HepG2 (cell line): ENCODE data around the gene FKBP5. TPM values are rescaled to one million over a fixed set of nuclear protein-coding genes. Genes with fewer than 3 reads are reported as not detected.
A peak's percentile ranks its signal among the peaks of the same experiment; 100 is the strongest.

Experiments used
- ARID5B ChIP-seq: IDR thresholded peaks from 2 replicates; pipeline ENCODE4 v1.4.0; 2020; ENCODE audit warnings: mild to moderate bottlenecking, missing genetic modification reagents
- ATF1 ChIP-seq: IDR thresholded peaks from 2 replicates; pipeline ENCODE4 v1.6.1; 2016; ENCODE audit warnings: mild to moderate bottlenecking, control low read depth
- CERS6 ChIP-seq: sonication (generic); formaldehyde crosslinking; IDR thresholded peaks from 2 replicates; pipeline ENCODE4 v1.5.0; 2020; ENCODE audit warnings: missing genetic modification reagents
- MATR3 ChIP-seq: sonication (generic); formaldehyde crosslinking; IDR thresholded peaks from 2 replicates; pipeline ENCODE4 v1.4.0; 2020; ENCODE audit warnings: missing genetic modification reagents
- RNF219 ChIP-seq: sonication (generic); formaldehyde crosslinking; IDR thresholded peaks from 2 replicates; pipeline ENCODE4 v1.5.0; 2020; ENCODE audit warnings: mild to moderate bottlenecking, missing genetic modification reagents
- SKI ChIP-seq: fragments of 450-650 bp; IDR thresholded peaks from one replicate; pipeline ENCODE4 v1.6.1; 2018; ENCODE audit warnings: mild to moderate bottlenecking; ENCODE audit not compliant: partially characterized antibody
- TCF7L2 ChIP-seq: IDR thresholded peaks from 2 replicates; pipeline ENCODE4 v1.6.1; 2011; ENCODE audit warnings: mild to moderate bottlenecking, low read depth, low read length, moderate library complexity
- ZBTB20 ChIP-seq: sonication (generic); formaldehyde crosslinking; IDR thresholded peaks from 2 replicates; pipeline ENCODE4 v1.8.1; 2023; ENCODE audit warnings: missing genetic modification reagents, low read depth, mild to moderate bottlenecking, borderline replicate concordance
- ZNF296 ChIP-seq: sonication (generic); formaldehyde crosslinking; conservative IDR thresholded peaks from 2 replicates; pipeline ENCODE4 v1.5.0; 2020; ENCODE audit warnings: mild to moderate bottlenecking, missing genetic modification reagents
- ZNF318 ChIP-seq: sonication (generic); formaldehyde crosslinking; IDR thresholded peaks from 2 replicates; pipeline ENCODE4 v1.4.0; 2020; ENCODE audit warnings: mild to moderate bottlenecking, missing genetic modification reagents
- ZNF549 ChIP-seq: sonication (generic); formaldehyde crosslinking; IDR thresholded peaks from 2 replicates; pipeline ENCODE4 v1.5.0; 2020; ENCODE audit warnings: missing genetic modification reagents
- polyA plus RNA-seq, 8 experiments: library from polyadenylated mRNA; depleted of rRNA in 3 of 8; stranded (reverse) in 7 of 8; unstranded in 1 of 8; fragments of >200 nt; fragmentation: Illumina TruSeq in 4 of 8; extraction: Trizol in 4 of 8; gene quantifications; 2 replicates each; pipeline versions ENCODE4 v1.2.1 to v1.2.3, GENCODE V29; 2011 to 2016; ENCODE audit warnings: low read depth in 4 of 8, missing spikeins in 1 of 8, mixed read lengths in 1 of 8; ENCODE audit not compliant: insufficient read depth in 1 of 8
- total RNA-seq, 5 experiments: library from RNA; depleted of rRNA; stranded (reverse); fragments of >200 nt; fragmentation: Illumina TruSeq; extraction: Trizol; gene quantifications; 2 replicates each; pipeline ENCODE4 v1.2.3, GENCODE V29; 2016; ENCODE audit warnings: low read depth in 1 of 5

FKBP5 gene
- total and polyA plus RNA-seq, 2 of the 13 experiments (the other 11 are each of a cell fraction or from before 2014, with no cell fraction given): 8.0 to 17.4 TPM

GRCh38 chr6:35728683-35729678, 40.3 kb upstream of the FKBP5 start (continued):
- TF ChIP-seq RNF219 (CRISPR knock-in tag) (no peak), ATF1 (CRISPR knock-in tag) (no peak), ZBTB20 (CRISPR knock-in tag) (no peak), ARID5B (0 out of 2 replicates have a peak, but pooled peaks have one; percentile 13), ZNF296 (CRISPR knock-in tag) (no peak), MATR3 (CRISPR knock-in tag) (no peak), TCF7L2 (no peak), ZNF549 (no peak), SKI (no peak), CERS6 (CRISPR knock-in tag) (no peak), ZNF318 (CRISPR knock-in tag) (no peak)
